SK-N-SH treated with all-trans-retinoic acid at 6 μM for 48 hours (cell line): ENCODE measurements around the gene CTSF.

ENCODE experiments used
- ARNTL ChIP-seq: fragments of 450-650 bp; formaldehyde crosslinking; IDR thresholded peaks from 2 replicates; pipeline ENCODE4 v1.5.0; 2020; ENCODE audit warnings: low read depth, mild to moderate bottlenecking, moderate library complexity, borderline replicate concordance
- CREB5 ChIP-seq: fragments of 250-450 bp; sonication (Bioruptor Pico); IDR thresholded peaks from 2 replicates; pipeline ENCODE4 v1.5.1; 2020; ENCODE audit warnings: low read depth, mild to moderate bottlenecking, moderate library complexity
- CSDC2 ChIP-seq: fragments of 250-450 bp; sonication (Bioruptor Pico); IDR thresholded peaks from 2 replicates; pipeline ENCODE4 v1.5.0; 2020; ENCODE audit warnings: mild to moderate bottlenecking, moderate library complexity
- SNAI2 ChIP-seq: fragments of 250-450 bp; sonication (Bioruptor Pico); IDR thresholded peaks from 2 replicates; pipeline ENCODE4 v1.5.0; 2020; ENCODE audit warnings: mild to moderate bottlenecking, moderate library complexity
- TCF4 ChIP-seq: fragments of 250-450 bp; sonication (Bioruptor Pico); IDR thresholded peaks from 2 replicates; pipeline ENCODE4 v1.8.0; 2021; ENCODE audit warnings: mild to moderate bottlenecking, moderate library complexity, borderline replicate concordance
- TOX ChIP-seq: fragments of 250-450 bp; sonication (Bioruptor Pico); IDR thresholded peaks from 2 replicates; pipeline ENCODE4 v1.8.0; 2021; ENCODE audit warnings: mild to moderate bottlenecking, moderate library complexity, borderline replicate concordance
- ZNF565 ChIP-seq: fragments of 450-650 bp; formaldehyde crosslinking; conservative IDR thresholded peaks from 2 replicates; pipeline ENCODE4 v1.5.0; 2020; ENCODE audit warnings: low read depth, mild to moderate bottlenecking, moderate library complexity
- TF ChIP-seq, protein P1 (sequence below): fragments of 250-450 bp; sonication (Bioruptor Pico); IDR thresholded peaks from 2 replicates; pipeline ENCODE4 v1.8.0; 2020; ENCODE audit warnings: mild to moderate bottlenecking, moderate library complexity, borderline replicate concordance

DNA sequence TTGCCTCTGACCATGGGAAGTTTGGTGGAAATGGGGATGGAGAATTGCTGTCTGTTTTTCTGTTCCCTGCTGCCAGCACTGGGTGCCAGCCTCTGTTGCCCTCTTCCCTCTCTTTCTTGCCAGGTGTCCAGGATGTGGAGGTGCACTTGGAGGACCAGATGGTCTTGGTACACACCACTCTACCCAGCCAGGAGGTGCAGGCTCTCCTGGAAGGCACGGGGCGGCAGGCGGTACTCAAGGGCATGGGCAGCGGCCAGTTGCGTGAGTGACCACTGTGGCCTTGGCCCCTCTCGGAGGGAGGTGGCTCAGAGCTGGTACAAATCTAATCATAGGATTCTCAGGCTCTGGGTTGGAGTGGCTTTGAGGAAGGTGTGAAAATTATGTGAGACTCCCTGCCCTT lies 30.6 kb upstream of the CTSF start:
- TF ChIP-seq, protein P1, sequence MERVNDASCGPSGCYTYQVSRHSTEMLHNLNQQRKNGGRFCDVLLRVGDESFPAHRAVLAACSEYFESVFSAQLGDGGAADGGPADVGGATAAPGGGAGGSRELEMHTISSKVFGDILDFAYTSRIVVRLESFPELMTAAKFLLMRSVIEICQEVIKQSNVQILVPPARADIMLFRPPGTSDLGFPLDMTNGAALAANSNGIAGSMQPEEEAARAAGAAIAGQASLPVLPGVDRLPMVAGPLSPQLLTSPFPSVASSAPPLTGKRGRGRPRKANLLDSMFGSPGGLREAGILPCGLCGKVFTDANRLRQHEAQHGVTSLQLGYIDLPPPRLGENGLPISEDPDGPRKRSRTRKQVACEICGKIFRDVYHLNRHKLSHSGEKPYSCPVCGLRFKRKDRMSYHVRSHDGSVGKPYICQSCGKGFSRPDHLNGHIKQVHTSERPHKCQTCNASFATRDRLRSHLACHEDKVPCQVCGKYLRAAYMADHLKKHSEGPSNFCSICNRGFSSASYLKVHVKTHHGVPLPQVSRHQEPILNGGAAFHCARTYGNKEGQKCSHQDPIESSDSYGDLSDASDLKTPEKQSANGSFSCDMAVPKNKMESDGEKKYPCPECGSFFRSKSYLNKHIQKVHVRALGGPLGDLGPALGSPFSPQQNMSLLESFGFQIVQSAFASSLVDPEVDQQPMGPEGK (CRISPR knock-in tag): no peak
- TF ChIP-seq CSDC2: no peak
- no peak for TF ChIP-seq CREB5 (CRISPR knock-in tag)
- no peak for TF ChIP-seq ARNTL
- no peak for TF ChIP-seq TCF4 (CRISPR knock-in tag)
- TF ChIP-seq SNAI2: no peak
- no peak for TF ChIP-seq TOX (CRISPR knock-in tag)
- no peak for TF ChIP-seq ZNF565 (CRISPR knock-in tag)
